HG02884 (cell line): Measurements from ENCODE around the gene OXTR.

ENCODE experiments used
- ATAC-seq: cut with Tn5 transposase; IDR thresholded peaks from one replicate; pipeline ENCODE4 v1.9.1; 2021; ENCODE audit warnings: mild to moderate bottlenecking, moderate library complexity; ENCODE audit not compliant: unreplicated experiment

Gene OXTR

GRCh38 chr3:8767667-8768363 is 1.6 kb downstream of the OXTR start:
- peak; percentile 34 for ATAC-seq

GRCh38 chr3:8767256-8767666 is 2.2 kb downstream of the OXTR start:
- no peak for ATAC-seq

GRCh38 chr3:8766148-8766547 is 3.3 kb downstream of the OXTR start:
- ATAC-seq: no peak

GRCh38 chr3:8765528-8765927 is 3.9 kb downstream of the OXTR start:
- ATAC-seq: no peak

GRCh38 chr3:8764528-8764927 is 4.9 kb downstream of the OXTR start:
- ATAC-seq: no peak

GRCh38 chr3:8762607-8763377 is 6.6 kb downstream of the OXTR start:
- ATAC-seq: no peak

GRCh38 chr3:8761866-8762265 is 7.5 kb downstream of the OXTR start:
- ATAC-seq: no peak

GRCh38 chr3:8760506-8760905 is 8.9 kb downstream of the OXTR start:
- ATAC-seq: no peak

- ATAC-seq: no peak
Measured at GRCh38 chr3:8760091-8760490, 9.3 kb downstream of the OXTR start.

GRCh38 chr3:8759038-8759707 is 10.2 kb downstream of the OXTR start:
- no peak for ATAC-seq

GRCh38 chr3:8757551-8758518 is 11.6 kb downstream of the OXTR start:
- no peak for ATAC-seq

GRCh38 chr3:8756671-8757070 is 12.7 kb downstream of the OXTR start:
- no peak for ATAC-seq

GRCh38 chr3:8755564-8756237 is 13.7 kb downstream of the OXTR start:
- ATAC-seq: no peak

GRCh38 chr3:8755097-8755496 is 14.3 kb downstream of the OXTR start:
- ATAC-seq: no peak

- ATAC-seq: no peak
Measured at GRCh38 chr3:8752832-8753231, 16.6 kb downstream of the OXTR start.

- ATAC-seq: no peak
Measured at GRCh38 chr3:8749316-8749715, 20.1 kb downstream of the OXTR start.

GRCh38 chr3:8746780-8747345 is 22.6 kb downstream of the OXTR start:
- no peak for ATAC-seq

GRCh38 chr3:8745619-8746370 is 23.6 kb downstream of the OXTR start:
- ATAC-seq: no peak

GRCh38 chr3:8743911-8744310 is 25.5 kb downstream of the OXTR start:
- no peak for ATAC-seq
